NCI-H2171 treated with DMSO at 0.1 percent for 48 hours (cell line): ENCODE results near the gene GLO1.
A peak's percentile ranks its signal among the peaks of the same experiment; 100 is the strongest.

Experiments used
- DNase-seq: peaks from one replicate; lab custom pipeline; 2025; lab: John Stamatoyannopoulos, UW

The GLO1 gene

DNA sequence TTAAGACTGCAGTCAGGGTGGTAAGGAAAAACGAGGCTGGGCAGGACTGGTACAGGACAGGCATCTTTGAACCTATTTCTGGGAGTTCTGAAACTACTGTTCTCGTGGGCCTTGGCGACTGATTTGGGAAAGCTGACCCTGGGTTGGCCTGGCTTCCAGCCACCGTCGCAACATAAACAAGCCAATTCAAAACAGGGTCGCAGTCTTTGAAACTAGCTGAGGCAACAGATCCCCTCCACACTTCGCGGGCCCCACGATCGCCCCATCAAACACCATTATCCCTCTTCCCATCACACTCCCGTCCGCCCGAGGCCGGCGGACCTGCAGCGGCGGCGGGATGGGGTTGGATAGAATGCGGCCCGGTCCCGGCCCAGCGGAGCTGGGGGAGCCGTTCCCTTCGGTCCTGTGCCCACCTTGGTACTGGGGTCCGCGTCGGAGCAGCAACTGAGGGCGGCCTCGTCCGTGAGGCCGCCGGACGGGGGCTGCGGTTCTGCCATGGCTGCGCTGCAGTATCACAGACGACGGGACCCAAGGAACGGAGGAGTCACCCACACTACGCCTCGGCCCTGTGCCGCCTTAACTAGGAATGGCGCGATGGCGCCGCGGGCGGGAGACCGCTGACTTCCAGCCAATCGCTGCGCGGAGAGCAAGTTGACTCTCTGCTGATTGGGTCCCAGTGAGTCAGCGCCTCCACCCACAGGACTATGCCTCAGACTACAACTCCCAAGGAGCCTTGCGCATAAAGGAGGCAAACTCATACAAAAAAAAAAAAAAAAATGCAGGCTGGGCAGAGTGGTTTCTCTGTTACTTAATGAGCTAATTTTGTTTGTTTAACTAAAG lies at the start of gene GLO1:
Gene GLO1 (minus strand): TSS at position 588 of the 840 bp plus-strand sequence. CDS start 91 bp downstream, at position 497.
- peak; percentile 97 for DNase-seq

DNA sequence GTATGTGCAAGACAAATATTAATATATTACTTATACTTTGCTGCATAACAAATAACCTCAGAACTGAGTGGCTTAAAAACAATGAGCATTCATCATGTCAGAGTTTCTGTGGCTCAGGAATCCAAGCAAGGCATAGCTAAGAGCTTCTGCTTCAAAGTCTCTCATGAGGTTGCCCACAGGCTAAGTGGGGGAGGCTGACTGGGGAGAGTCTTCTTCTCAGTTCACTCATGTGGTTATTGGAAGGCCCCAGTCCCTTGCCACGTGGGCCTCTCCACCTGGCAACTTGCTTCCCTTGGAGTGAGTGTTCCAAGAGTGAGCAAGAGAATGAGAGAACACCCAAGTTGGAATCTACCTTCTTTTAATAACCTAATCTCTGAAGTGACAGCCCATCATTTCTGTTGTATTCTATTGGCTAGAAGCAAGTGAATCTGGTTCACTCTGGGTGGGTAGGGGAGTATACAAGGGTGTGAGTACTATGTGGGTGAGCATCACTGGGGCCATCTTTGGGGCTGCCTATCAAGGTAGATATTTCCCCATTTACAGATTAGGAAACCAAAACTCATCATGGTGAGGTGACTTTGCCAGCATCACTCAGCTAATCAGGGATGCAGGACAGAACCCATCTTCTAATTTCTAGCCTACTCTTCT lies 48.1 kb upstream of the GLO1 start:
- DNase-seq = no peak

DNA sequence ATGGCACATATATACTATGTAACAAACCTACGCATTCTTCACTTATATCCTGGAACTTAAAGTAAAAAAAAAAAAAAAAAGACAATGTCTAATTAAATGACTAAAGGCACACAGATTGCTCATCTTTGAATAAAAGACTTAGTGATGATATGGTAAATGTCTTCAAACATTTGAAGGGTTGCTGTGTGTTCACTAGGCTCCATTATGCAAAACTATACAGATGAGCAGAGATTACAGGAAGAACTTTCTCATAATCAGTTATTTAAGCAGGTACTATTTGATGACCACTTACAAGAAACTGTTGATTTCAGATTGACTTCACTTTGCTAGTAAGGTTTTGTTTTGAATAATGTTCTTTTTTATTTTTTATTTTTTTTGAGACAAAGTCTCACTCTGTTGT lies 46.5 kb upstream of the GLO1 start:
- DNase-seq = no peak

DNA sequence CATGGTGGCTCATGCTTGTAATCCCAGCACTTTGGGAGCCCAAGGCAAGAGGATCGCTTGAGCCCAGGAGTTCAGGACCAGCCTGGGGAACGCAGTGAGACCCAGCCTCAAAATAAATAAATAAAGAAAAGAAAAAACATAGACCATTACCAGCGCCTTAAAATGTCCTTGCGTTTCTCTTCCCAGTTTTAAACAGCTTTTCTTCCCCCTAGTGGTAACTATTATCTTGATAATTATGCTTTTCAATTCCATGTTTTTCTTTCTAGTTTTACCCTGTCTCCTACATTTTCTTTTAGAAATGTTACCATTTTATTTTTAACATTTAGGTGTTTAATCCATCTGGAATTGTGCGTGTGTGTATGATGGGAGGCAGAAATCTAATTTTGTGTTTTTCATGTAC lies 36.6 kb upstream of the GLO1 start:
- peak; percentile 19 for DNase-seq

DNA sequence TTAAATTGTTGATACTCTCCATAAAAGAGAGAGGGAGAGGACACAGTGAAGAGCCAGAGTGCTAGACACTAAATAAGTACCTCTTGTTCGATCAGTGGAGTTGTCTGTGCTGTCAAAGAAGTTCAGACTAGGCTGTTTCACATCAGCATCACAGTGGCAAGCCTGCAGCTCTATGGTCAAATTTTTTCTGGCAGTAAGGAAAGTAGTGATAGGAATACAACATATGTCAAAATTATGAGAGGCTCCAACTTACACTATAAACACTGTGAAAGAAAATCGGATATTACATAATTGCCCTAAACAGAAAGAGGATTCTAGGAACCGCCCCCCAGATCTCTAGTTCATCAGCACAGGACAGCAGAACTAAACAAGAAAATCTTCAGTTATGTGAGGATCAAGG lies 35.3 kb upstream of the GLO1 start:
- DNase-seq = no peak

DNA sequence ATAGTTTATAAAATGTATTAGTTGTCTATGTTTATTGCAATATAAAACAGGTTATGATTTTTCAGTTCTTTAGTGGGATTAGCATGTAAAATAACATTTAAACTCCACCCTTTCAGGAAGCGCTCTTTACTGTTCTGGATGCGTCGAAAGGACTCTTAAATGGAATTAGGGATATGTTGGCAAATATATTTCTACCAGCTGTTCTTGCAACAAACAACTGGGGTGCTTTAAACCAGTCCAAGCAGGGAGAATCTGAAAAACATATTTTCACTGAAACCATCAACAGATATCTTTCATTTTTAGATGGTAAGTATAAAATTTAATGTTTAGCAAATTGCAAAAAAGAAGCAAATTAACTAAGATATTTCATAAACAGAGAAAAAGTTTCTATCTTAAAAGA lies 34.0 kb upstream of the GLO1 start:
- no peak for DNase-seq

DNA sequence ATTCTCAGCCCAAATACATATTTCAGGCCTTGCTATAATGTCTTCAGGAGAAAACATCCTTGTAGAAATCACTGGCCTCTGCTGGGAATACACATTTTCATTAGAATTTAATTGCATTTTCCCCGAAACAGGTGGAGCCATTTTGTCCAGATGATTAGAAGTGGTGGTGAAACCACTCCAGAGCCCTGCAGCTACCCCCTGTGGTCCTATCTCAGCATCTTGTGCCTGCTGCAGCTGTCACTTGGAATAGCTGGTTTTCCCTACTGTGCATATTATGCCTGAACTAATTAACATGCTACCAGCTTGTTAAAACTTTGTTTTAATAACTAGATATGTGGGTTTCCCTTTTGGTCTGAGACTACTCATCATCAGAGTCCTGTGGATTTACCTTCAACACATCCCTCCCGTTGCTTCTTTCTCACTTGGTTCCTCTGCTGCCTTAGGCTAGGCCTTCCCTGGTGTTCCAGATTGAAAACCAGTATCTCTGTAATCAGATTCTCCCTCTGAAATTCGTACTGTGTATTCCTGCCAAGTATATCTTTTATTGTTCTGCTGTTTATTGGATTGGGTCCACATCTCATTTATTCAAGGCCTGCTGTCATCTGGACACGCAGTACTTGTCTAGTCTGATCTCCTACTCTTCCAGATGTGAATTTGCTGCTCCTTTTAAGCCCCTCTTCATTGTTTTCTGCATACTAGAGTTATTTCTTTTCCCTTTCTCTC lies 27.4 kb upstream of the GLO1 start:
- DNase-seq = peak; percentile 92

DNA sequence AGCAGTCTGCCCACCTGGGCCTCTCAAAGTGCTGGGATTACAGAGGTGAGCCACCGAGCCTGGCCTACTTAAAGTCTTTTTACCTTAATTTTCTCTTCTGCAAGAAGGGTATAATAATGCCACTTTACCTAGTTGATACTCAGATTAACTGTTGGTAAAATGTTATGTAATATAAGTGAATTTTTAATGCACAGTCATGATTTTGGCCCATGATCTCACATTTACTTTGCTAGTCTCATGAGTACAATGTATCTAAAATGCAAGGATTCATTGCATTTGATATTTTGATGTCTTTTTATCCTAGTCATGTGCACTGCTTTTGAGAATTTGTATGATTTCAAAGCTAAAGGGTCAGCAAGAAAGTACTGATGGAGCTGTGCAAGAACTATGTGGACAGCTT lies 25.3 kb upstream of the GLO1 start:
- no peak for DNase-seq

DNA sequence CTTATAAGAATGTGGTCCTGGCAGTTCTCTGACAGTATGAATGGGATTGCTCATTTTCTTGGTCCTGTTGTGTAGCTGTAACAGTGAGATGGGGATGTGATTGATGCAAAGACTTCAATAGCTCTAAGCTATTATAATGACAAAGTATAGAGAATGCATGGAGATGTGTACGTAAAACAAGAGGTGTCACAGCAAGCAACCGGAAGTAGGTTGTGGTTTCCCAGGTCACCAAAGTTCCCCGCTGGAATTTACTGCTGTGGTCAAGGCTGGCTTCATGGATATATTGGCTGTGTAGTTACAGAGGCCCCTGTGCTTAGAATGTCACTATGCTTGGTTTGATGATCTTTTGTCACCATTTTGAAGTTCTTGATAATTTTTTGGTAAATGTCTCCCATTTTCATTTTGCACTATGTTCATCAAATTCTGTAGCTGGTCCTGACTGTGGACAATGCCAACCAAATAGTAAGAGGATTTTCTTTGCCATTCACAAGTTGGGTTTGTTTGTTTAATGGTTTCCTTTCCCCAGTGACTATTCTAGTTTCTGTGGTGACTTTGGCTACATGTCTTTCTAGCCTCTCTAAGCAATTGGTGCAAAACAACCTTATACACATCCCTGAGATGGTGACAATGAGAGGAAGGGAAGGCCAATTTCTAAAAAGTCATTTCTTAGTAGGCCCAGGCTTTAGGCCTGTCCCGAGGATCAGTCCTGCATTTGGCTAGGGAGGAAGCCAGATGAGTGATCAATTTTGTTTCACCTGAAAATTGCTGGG lies 22.7 kb upstream of the GLO1 start:
- DNase-seq = no peak

DNA sequence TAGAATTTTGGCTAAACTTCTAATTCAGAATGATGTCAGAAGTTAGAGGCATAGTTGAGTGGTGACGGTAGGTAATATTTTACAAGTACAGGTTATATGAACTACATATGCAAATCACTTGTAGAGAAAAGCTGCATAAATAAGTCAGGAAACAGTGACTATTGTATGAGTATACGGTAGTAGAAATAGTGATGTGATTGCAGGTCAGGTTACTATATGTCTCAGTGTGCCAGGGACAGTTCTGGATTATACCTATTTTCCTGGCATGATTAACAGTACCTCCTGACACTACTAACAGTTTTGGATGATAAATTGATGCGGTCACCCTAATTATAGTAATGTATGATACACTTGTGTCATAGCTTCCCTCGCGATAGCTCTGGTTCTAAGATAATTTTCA lies 21.4 kb upstream of the GLO1 start:
- DNase-seq = no peak

DNA sequence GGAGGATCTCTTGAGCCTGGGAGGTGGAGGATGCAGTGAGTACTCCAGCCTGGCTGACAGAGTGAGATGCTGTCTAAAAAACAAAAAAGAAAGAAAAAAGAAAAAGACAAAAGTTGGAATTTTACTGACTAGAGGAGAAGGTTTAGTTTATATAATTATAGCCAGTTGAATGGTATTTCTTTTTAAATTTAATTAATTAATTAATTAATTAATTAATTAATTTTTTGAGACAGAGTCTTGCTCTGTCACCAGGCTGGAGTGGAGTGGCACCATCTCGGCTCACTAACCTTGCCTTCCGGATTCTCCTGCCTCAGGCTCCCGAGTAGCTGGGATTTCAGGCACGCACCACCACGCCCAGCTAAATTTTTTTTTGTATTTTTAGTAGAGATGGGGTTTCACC lies 20.8 kb upstream of the GLO1 start:
- no peak for DNase-seq

DNA sequence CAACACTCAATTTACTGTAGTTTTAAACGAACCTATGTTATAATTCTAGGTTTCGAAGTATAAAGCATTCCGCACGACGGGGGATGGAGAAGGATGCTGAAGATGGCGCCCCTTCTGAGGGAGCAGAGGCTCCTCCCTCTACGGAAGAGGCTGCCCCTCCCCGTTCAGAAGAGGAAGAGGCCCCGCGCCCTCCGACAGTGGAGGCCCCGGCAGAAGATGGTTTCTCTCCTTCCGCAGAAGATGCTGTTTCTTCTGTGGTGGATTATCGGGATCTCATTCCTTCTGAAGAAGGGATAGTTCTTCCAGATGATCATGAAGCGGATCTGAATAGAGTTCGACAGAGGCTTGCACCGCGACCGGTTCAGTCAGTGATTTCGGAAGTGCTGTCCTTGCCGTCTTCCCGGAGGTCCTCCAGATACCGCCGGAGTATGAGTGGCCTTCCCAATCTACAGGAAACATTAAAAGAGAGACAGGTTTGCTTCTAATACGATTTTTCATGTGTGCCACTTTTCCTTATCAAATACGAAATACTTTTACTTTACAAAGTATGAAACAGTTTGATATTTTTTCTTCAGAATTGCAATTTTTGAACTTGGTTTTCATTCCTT lies 19.9 kb upstream of the GLO1 start:
- DNase-seq = no peak

DNA sequence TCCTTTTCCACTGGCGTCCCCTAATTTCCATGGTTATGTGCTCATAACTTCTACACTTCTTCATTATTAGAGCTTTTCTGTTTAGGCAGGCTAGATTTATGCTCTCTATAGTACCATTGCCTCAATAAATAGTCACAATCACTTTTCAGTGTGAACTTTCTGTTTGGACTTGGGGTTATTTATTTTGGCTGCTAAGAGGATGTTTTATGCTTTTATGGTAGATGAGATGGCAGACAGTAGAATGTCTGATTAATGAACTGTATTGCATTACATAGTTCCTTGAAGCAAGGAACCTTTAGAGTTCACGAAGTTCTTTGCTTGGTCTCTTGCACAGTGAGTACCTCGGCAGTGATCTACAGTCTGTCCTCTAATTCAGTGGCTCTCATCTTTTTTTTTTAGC lies 19.1 kb upstream of the GLO1 start:
- DNase-seq = no peak

DNA sequence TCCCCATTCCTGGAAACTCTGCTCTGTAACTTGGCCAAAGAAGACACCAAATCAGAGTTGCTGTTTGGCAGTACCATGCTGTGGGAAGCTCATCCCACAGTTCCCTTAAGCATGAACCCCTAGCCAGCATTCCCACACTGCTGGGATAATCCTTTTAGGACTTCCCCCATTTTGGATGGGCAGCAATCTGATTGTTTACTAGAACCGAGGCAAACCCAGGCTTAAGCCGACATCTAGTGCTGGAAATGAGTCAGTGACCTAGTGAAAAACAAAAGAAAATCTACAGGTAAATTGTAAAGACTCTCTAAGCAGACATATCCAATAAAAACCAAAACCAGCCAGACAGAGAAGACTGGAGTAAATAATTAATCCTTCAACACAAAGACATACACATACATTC lies 17.4 kb upstream of the GLO1 start:
- DNase-seq = no peak

DNA sequence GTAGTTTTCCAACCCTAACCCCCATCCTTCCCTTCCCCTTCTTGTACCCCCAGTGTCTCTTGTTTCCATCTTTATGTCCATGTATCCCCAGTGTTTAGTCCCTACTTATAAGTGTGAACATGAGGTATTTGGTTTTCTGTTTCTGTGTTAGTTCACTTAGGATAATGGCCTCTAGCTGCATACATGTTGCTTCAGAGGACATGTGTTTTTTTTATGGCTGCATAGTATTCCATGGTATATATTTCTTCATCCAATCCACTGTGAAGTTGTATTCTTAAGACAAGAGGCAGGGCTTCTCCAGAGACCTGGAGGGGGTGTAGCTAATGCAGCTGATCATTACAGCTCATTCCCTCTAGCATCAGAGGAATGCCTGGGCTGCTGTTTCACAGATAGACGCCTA lies 16.4 kb upstream of the GLO1 start:
- no peak for DNase-seq

DNA sequence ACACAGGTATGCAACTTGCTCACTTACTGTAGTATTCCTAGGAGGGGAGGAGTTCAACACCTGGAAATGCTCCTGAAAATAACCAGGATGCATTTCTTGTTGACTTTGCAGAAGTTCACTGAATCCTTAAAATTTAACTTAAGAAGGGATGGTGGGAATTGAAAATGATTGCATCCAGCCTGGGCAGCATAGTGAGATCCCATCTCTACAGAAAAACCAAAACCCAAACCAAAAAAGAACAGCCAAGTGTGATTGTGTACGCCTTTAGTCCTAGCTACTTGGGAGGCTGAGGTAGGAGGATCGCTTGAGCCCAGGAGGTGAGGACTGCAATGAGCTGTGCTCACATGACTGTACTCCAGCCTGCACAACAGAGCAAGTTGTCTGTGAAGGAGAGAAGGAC lies 13.9 kb upstream of the GLO1 start:
- no peak for DNase-seq

DNA sequence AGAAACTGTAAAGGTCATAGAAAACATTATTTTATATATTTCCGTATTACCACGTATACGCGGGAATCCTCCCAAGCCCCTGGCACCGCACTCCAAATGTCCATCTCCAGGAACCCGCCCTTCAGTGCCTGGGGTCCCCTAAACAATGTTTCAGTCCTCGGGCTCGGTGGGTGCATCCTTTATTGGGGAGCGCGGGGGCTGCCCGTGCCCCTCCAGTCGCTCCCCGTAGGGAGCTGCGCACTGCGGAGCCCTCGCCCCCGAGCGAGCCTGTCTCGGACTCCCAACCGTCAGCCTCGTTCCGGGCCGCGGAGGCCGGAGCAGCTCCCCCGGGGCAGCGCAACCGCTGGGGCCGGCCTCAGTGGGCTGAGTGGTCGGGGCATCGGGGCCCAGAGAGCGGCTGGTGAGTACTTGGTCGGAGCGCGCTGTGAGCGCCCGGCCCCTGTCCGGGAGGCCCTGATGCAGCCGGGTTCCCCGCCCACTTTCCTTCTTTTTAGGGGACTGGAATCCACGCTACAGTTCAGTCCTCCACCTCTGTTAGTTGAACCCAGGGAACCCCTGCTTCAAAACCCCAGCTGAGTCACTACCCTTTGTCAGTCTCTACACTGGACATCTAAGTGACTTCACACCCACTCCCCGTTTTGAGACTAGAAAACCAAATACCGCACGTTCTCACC lies 12.2 kb upstream of the GLO1 start, which contains the start of gene DNAH8:
Gene DNAH8 (plus strand): TSS at position 296 of the 674 bp plus-strand sequence. CDS start 7,499 bp downstream, outside the sequence.
- no peak for DNase-seq

DNA sequence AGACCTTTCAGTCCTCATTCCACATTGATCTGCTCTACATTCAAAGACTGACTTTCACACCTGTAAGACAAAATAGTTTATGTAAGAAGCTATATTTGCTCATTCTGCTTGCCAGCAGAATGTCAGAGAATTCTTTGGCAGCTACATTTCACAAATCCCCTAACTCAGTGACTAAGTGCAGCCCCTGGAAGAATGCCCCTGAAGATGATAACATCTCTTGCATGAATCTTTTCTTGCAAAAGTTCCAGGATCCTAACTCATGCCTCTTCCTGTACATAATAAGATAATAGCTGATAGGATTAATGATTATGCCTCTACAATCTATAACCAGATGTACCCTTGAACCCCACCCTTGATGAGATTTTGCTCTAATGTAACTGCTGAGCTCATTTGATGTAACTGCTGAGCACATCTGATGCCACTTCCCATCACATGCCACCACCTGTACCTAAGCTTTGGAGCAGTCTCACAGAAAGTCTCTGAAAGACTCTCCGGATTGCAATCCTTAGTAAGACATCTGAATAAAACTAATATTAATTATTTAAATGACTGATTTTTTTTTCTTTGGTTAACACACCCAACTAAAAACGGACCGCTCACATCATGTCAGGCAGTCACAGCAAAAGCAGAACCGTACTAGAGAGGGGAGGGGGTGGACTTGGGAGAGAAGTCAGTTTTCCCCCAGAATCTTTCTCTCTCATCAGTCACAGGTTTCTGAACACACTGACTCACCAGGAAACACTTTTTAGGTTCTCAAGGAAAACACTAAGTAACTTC lies 11.5 kb upstream of the GLO1 start:
- DNase-seq = no peak

DNA sequence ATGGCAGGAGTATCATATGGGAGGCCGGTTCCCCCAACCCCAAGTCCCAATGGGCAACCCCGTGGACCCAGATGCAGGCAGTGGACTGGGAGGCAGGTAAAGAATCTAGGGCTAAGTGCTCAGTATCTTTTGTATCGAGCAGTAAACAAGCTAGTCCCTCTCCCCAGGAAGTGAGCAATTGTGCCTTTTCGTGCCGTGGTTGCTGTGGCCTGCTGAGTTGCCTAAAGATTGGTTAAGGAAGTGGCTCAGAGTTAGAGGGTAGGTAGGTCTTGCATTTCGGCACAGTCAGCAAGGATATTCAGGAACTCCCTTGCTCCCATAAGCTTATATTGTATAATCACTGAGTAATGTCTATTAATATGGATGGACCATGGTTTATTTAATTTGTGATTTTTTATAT lies 10.9 kb upstream of the GLO1 start:
- peak; percentile 6 for DNase-seq

DNA sequence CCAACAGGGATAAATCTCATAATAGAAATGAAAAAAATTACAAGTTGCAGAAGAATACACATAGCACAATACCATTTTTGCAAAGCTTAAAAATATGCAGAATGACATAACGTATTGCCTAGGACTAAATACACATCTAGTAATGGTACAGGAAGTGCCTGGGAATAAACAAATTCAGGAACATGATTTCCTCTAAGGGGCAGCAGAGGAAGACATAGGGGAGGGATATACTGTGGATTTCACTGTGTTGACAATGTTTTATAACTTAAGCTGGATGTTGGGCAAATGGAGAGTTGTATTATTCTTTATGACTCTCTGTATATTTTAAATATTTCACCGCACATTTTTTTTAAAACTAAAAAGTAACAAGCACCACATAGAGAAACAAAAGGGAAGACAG lies 5.6 kb upstream of the GLO1 start:
- DNase-seq = no peak
